OCI-LY7 (cell line): ENCODE results near the gene WNK2.

Experiments used
- CTCF ChIP-seq: fragments of 200-600 bp; sonication (generic); conservative IDR thresholded peaks from 2 replicates; pipeline ENCODE4 v1.5.1; 2014; ENCODE audit warnings: mild to moderate bottlenecking, antibody characterized with exemption, low read length, moderate library complexity, mixed read lengths
- EZH2phosphoT487 ChIP-seq: fragments of 200-600 bp; sonication (generic); IDR thresholded peaks from 2 replicates; pipeline ENCODE4 v1.6.1; 2018; ENCODE audit warnings: low read depth, borderline replicate concordance, mild to moderate bottlenecking, mixed run types, antibody characterized with exemption, low read length, moderate library complexity, mixed read lengths

- TF ChIP-seq CTCF = no peak
- no peak for TF ChIP-seq EZH2phosphoT487
Measured at GRCh38 chr9:93186215-93186945, 2.4 kb downstream of the WNK2 start.
